Peyer's patch (tissue), 4 donors: ENCODE data around the gene UBE2E2. TPM values are rescaled to one million over a fixed set of nuclear protein-coding genes. Genes with fewer than 3 reads are reported as not detected.
"Not testable (repeated sequence)": the region's sequence is repeated elsewhere in the genome, so short reads cannot be mapped to it uniquely, and the experiment has no call there.

Experiments used
- DNase-seq, 3 donors: peaks; one replicate each; pipeline ENCODE4 v3.0.0-alpha.2; 2017 to 2019
- H3K27ac ChIP-seq, 4 donors: fragments of 200-600 bp; sonication (generic); one replicate each; pipeline ENCODE4 v1.5.1; 2016 to 2019
- H3K27me3 ChIP-seq, 2 donors: fragments of 200-600 bp; sonication (generic); one replicate each; pipeline ENCODE4 v1.5.1; 2019
- H3K36me3 ChIP-seq, 3 donors: fragments of 200-600 bp; sonication (generic); one replicate each; pipeline ENCODE4 v1.5.1; 2016 to 2019
- H3K4me1 ChIP-seq, 4 donors: fragments of 200-600 bp; sonication (generic); one replicate each; pipeline ENCODE4 v1.5.1; 2016 to 2019
- H3K4me3 ChIP-seq, 4 donors: fragments of 200-600 bp; sonication (generic); 1 replicate in 3 of 4; 2 replicates in 1 of 4; pipeline ENCODE4 v1.5.1; 2016 to 2019; ENCODE audit warnings: mild to moderate bottlenecking in 1 of 4
- H3K9me3 ChIP-seq, 4 donors: fragments of 200-600 bp; sonication (generic); one replicate each; pipeline ENCODE4 v1.5.1; 2016 to 2019; ENCODE audit warnings: mild to moderate bottlenecking in 1 of 4
- CTCF ChIP-seq, 6 experiments: fragments of 450-650 bp in 4 of 6; fragments of 200-600 bp in 2 of 6; sonication (generic) in 1 of 6; IDR thresholded peaks; one replicate each; pipeline ENCODE4 v1.5.1; 2017 to 2019; ENCODE audit warnings: antibody characterized with exemption in 6 of 6, mild to moderate bottlenecking in 3 of 6, moderate library complexity in 1 of 6
- POLR2A ChIP-seq, 2 donors: fragments of 450-650 bp; IDR thresholded peaks; one replicate each; pipeline ENCODE4 v1.5.1; 2017; ENCODE audit warnings: antibody characterized with exemption in 2 of 2, mild to moderate bottlenecking in 2 of 2, moderate library complexity in 2 of 2
- total RNA-seq, 4 donors: library from RNA; depleted of rRNA; stranded (reverse); fragments of >200 nt; gene quantifications; one replicate each; pipeline ENCODE4 v1.1.0, GENCODE V29; 2016

UBE2E2 gene
- total RNA-seq, 4 donors from 2014 or later, result 0.70 to 37.1 (median 20.8) TPM

- Histone ChIP-seq H3K4me3 (no peak overlapping the region), H3K36me3 (no peaks in the 10 kb centered on the region), H3K4me1 (no peaks in the 10 kb centered on the region), H3K27ac (no peak overlapping the region), H3K9me3 (no peaks in the 10 kb centered on the region), H3K27me3 (no peaks in the 10 kb centered on the region)
- no peak for TF ChIP-seq CTCF (IDR thresholded peaks at IDR 0.05)
- TF ChIP-seq POLR2A (IDR thresholded peaks at IDR 0.05), result no peak
- DNase-seq, result no peak
Observed at GRCh38 chr3:23343509-23343908, 140.4 kb downstream of the UBE2E2 start.

GRCh38 chr3:23344886-23345285 lies 141.8 kb downstream of the UBE2E2 start:
- Histone ChIP-seq H3K4me3 (no peak overlapping the region), H3K27me3 (no peaks in the 10 kb centered on the region), H3K9me3 (no peaks in the 10 kb centered on the region), H3K36me3 (no peaks in the 10 kb centered on the region), H3K27ac (no peak overlapping the region), H3K4me1 (no peaks in the 10 kb centered on the region)
- TF ChIP-seq POLR2A (IDR thresholded peaks at IDR 0.05) (no peak), CTCF (IDR thresholded peaks at IDR 0.05) (no peak)
- no peak for DNase-seq

GRCh38 chr3:23349444-23349843 lies 146.3 kb downstream of the UBE2E2 start:
- not testable (repeated sequence) for H3K4me1 ChIP-seq, H3K9me3 ChIP-seq, DNase-seq, H3K4me3 ChIP-seq, H3K27me3 ChIP-seq, H3K36me3 ChIP-seq, H3K27ac ChIP-seq

- no peak overlapping the region for H3K27ac ChIP-seq
- no peak overlapping the region for H3K4me3 ChIP-seq
- H3K27me3 ChIP-seq, result no peaks in the 10 kb centered on the region
- H3K9me3 ChIP-seq, result no peaks in the 10 kb centered on the region
- no peak for DNase-seq
- no peaks in the 10 kb centered on the region for H3K36me3 ChIP-seq
- no peaks in the 10 kb centered on the region for H3K4me1 ChIP-seq
- TF ChIP-seq CTCF (IDR thresholded peaks at IDR 0.05), result no peak
- TF ChIP-seq POLR2A (IDR thresholded peaks at IDR 0.05), result no peak
Observed at GRCh38 chr3:23356169-23356568, 153.0 kb downstream of the UBE2E2 start.

GRCh38 chr3:23356923-23357322 lies 153.8 kb downstream of the UBE2E2 start:
- Histone ChIP-seq H3K9me3 (no peaks in the 10 kb centered on the region), H3K27ac (no peak overlapping the region), H3K36me3 (no peaks in the 10 kb centered on the region), H3K4me1 (no peaks in the 10 kb centered on the region), H3K27me3 (no peaks in the 10 kb centered on the region), H3K4me3 (no peak overlapping the region)
- TF ChIP-seq POLR2A (IDR thresholded peaks at IDR 0.05), result no peak
- TF ChIP-seq CTCF (IDR thresholded peaks at IDR 0.05), result no peak
- no peak for DNase-seq

GRCh38 chr3:23359116-23359515 lies 156.0 kb downstream of the UBE2E2 start:
- no peak for TF ChIP-seq POLR2A (IDR thresholded peaks at IDR 0.05)
- no peak for TF ChIP-seq CTCF (IDR thresholded peaks at IDR 0.05)
- no peak for DNase-seq
- no peaks in the 10 kb centered on the region for H3K36me3 ChIP-seq
- no peak overlapping the region for H3K27ac ChIP-seq
- no peak overlapping the region for H3K4me3 ChIP-seq
- H3K4me1 ChIP-seq, result no peaks in the 10 kb centered on the region
- H3K9me3 ChIP-seq, result no peaks in the 10 kb centered on the region
- no peaks in the 10 kb centered on the region for H3K27me3 ChIP-seq
